ENCODE data around the gene ALG5.

ALG5 gene

DNA sequence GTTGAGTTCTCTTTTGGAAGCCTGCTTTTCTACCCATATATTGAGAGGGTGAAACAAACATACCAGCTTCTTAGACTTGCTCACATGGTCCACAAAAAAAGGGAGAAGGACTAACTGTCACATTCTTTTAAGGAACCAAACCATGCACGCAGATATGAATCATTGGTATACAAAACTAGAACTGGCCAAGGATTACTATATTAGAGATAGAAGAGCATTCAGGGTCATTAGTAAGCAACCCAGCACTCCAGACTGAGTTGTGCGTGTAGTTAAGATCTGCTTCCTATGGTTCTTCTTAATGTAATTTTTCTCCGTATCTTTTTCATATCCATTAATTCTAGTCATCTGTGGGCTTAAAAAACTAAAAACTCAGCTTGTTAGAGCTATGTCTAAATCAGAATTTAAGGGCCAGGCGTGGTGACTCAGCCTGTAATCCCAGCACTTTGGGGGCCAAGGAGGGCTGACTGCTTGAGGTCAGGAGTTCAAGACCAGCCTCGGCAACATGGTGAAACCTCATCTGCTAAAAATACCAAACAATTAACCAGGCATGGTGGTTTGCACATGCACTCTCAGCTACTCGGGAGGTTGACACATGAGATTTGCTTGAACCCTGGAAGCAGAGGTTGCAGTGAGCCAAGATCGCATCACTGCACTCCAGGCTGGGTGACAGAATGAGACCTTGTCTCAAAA is 19.6 kb downstream of the ALG5 start:
- no peak for DNase-seq

DNA sequence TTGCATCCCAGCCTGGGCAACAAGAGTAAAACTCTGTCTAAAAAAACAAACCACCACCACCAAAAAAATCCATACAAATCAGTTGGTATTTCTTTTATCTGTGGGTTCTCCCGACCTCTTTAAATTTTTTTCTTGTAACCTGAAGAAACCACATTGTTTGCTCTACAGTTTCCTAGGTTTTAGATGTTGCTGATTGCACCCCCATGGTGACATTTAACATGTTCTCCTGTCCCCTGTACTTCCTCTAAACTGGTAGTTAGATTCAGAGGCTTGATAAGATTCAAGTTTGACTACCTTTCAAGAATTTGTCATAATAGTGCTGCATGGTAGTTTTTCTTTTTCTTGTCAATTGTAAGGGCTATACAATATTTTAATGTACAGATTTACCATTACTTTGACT is 24.0 kb downstream of the ALG5 start:
- DNase-seq, result peak; percentile 8

DNA sequence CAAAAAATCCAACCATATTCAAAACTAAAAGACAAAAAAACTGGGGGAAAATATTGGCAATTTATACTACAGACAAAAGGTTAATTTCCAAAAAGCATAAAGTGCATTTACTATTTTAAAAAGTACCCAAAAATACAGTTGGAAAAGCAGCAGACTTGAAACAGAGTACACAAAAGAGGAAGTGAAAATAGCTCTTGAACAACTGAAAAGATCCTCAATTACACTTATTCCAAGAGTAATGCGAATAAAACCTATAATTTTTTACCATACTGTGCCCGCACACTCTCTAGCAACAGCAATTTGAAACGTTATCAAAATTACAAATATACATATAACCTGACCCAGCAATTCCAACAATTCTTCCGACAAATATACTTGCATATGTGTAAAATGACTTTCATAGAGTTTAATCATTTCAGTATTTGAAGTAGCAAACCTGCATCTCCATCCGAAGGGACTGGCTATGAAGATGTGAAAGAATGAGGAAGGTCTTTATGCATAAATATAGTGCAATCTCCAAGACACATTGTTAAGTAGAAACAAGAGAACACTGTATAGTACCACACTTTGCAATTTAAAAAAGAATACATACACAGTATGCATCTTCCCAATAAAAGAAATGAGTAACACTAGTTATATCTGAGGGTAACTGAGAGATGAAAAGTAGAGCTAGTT is 25.4 kb downstream of the ALG5 start:
- no peak for DNase-seq

DNA sequence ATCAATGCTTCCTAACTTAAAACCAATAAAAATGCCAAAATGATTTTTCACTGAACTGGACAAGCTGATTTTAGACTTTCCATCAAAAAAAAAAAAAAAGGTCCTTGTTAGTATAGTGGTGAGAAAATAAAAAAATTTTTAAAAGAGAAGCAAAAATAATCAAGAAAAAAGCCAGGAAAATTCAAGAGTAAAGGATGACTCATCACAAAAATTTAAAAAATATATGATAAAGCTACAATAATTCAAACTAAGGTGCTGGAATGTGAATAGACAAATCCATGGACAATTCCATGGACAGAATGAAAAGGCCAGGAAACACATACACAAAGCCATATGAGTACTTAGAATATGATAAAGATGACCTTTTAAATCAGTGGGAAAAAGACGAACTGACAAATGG is 26.1 kb downstream of the ALG5 start:
- no peak for DNase-seq

DNA sequence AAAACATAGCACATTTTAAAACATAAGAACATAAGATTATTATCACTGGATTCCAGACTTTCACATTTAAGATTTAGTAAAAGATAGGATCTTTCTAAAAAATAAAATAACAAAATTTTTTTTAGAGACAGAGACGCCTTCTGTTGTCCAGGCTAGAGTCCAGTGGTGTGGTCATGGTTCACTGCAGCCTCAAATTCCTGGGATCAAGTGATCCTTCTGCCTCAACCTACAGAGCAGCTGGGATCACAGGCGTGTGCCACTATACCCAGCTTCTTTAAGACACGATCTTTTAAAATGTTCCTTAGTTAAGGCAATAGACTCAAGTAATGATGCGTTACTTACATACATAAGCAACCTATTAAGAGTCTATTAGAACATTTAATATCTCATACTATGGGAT is 32.7 kb downstream of the ALG5 start:
- no peak for DNase-seq

DNA sequence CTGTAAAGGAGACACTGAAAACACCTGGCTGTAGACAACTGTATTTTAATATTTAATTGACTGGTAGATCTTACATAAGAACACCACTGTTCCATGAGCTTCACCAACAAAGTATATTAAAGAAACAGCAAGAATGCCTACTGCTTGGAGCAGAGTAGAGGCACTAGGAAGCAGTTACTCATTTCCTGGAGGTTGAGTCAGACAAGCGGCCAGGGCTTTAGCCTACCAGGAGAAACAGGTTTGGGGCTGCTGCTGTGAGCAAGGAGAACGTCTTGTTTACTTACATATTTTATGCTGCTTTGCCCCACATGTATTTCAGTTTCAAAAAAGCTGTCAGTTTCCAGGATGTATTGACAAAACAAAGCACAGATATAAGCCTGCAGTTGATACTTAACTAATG is 33.4 kb downstream of the ALG5 start:
- no peak for DNase-seq

DNA sequence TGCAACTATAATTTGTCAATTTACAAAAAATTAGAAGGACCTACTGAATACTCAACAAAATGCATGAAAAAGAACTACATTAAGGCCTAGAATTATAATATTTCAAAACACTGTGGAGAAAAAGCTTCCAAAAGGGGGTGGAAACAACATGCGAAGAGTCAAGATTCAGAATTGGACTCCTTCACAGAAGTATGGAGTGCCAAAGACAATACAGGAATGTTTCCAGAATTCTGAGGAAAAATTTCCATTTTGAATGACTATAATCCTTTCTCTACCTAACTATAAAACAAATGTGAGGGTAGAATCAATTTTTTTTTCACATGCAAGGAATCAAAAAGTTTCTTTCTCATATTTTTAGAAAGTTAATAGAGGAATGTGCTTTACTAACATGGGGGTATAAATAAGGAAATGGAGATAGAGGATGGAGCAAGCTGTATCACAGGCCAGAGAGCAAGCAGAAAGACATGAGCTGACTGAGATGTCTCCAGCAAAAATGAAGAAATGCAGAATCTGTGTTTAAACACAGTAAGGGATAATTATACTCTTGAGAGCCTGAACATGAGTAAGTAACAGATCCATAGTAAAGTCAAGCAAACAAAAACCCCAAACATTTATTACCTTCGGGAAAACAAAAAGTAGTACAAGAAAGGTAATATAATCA is 39.6 kb downstream of the ALG5 start:
- DNase-seq, result no peak

DNA sequence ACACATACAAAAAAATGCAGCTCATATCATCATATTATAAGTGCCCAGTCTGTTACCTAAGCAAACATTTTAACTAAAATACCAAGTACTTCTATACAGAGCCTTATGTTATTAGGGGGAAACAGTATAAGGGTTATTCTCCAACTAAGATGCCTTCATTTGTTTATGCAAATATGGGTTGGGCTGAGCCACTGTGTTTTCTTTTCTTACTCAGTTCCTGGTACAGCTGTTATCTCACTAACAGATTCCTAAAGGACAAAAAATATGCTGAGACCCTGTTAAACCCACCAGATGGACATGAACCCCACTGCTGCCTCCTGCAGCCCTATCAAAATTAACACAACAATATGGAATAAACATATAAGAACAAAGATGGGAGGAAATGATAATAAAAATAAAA is 44.6 kb downstream of the ALG5 start:
- DNase-seq, result no peak

DNA sequence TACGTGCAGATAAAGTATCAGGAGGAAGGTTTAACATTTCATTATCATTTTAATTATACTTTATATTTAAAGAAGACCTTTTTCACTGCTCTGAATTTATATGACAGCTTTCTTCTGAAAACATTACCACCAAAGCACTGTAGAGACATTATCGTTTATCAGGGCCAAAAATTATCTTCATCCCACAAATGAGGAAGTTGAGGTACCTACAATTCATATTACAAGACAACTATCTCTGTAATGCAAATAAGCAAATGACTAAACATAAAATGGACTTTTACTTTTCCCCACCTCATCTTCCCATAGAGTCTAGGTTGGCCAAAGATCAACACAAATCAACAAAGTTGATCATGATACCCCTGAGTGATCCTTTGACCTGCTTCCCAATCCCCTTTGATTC is 48.2 kb downstream of the ALG5 start:
- no peak for DNase-seq

DNA sequence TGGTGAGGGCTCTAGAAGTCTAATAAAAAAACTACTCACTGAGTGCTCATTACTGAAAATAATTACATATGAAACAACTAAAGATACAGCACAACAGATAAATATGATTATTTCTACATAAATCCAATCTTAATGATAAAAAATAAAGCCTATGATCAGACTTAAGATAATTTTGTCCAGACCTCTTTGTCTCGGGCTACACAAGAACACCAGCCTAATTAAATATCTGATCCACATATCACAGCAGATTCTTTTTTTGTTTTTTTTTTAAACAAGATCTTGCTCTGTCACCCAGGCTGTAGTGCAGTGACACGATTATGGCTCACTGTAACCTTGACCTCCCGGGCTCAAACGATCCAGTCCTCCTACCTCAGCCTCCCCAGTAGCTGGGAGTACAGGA is 48.8 kb downstream of the ALG5 start:
- DNase-seq, result no peak

DNA sequence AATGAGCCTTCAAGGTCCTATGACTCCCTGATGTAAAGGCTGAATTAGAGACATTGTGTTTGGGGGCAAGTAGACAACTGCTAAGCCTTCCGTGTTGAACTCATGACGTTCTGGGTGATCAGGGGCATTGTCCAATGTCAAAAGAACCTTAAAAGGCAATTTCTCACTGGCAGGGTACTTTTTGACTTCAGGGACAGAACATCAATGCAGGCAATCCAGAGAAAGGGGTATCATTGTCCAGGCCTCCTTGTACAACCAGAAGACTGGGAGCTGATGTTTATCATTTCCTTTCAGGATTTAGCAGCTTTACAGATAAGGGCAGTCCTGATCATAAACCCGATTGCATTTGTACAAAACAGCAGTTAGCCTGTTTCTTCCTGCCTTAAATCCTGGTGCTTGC is 54.1 kb downstream of the ALG5 start:
- DNase-seq, result no peak

DNA sequence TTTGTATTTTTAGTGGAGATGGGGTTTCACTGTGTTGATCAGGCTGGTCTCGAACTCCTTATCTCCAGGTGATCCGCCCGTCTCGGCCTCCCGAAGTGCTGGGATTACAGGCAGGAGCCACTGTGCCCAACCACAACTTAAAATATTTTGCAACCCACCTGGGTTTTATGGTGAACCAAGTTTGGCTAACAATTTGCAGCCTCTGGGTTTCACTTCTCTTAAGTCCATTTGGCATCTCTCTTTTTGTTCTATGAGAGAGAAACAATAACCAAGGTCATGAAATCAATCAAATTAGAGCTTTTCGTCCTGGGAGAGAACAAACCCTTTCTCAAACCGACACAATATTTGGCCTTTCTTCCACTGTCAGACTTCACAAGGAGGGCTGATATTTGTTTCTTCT is 73.5 kb downstream of the ALG5 start:
- no peak for DNase-seq

DNA sequence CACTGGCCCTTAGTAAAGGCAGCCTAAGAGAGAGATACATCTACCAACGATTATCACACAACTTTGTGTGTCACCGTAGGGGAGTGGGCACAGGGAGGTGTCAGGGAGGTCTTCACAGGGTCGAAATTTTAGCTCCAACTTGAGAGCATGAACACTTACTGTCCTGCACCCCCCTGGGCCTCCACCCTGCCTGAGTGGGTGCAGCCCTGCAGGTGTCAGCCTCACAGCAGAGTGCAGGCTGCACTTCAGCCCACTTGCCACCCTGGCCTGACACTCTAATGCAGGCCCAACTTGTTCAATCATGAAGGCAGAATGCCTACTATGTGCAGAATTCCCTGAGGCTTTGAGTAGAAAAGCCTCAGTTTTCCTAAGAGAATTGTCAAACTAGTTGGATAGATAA is 75.1 kb downstream of the ALG5 start:
- DNase-seq, result no peak

DNA sequence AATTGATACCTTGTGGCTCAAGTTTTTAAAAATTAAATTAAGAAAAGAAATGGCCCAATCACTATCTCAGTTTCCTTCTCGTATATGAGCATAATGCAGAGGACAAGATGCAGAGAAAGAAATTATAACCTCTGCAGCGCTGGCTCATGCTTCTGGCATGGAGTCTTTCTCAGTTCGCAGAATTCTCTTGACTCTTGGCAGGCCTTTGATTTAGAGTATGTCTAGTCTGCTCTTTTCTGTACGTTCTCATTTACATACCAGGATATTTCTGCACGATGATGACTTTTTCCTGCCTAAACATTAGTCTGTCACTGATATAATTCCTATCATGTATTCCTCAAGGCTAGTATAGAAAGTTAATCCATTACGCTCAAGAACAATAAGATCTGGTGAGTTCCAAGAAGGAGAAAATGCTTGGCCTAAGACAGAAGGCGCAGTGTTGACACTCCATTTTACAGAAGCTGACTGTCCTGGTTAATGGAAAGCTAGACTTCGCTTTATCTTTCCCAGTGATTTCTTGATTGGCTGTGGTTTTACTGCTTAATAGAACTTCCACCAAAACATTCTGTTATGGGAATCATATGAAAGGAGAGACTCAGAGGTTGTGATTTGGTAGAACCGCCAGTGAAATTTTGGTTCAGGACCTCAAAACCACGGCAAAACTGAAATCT is 77.4 kb downstream of the ALG5 start:
- DNase-seq, result no peak

DNA sequence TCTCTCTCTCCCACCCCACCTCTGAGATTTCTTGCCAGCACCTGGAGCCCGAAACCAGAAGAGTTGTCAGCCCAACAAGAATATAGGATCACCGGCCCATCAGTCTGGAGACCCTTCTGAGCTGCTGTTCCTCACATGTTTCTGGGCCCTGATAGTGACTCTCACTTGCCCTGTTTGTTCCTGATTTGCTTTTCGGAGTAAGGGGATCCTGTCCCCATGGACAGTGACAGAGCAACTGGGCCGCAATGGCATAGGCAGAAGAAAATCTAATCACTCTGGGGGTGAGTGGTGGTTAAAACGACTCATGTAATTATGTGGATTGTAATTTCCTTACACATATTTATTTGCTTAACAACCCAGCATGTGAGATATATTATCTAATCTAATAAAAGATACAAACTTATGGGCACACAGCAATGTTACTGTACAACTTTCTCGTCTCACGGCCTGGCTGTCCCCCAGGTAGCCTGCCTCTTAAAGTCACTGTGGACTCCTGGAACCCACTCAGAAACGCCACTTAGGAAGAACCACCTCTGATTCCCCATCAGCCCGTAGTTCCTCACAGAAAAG is 78.4 kb downstream of the ALG5 start:
- no peak for DNase-seq

DNA sequence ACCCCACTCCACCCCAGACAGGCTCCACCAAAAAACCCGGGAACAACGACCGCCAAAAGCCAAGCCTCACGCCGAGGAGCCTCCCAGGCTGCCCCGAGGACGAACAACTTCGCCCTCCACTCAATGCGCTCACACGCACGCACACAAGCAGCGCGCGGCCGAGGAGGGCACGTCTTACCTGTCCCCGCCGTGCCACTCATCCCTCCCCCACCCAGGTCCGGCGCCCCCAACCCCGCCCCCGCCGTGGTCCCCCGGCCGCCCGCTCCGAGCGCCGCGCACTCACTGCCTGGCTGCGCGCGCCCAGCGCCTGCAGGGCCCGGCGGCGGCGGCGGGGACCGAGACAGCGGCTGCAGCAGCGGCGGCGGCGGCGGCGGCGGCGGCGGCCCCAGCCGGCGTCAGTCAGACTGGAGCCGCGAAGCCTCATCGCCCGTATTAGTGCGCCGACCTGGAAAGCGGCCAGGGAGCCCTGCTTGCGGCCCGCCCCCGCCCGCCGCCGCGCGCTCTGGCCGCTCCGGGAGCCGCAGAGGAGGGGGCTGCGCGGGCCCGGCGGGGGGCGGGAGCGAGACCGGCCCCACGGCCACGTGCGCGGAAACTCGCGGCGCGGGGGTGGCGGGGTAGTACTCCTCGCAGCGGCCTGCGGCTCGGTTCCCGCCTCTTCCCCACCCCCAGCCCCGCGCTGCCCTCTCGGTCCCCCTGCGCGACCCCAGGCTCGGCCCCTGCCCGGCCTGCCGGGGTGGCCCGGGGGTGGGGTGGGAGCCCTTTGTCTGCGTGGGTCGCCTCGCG is 79.1 kb downstream of the ALG5 start, which contains the start of gene SMAD9:
TSS of gene SMAD9 (minus strand) at position 406 of the 783 bp plus-strand sequence. CDS start 40,549 bp downstream, outside the sequence.
- peak; percentile 58 for DNase-seq

DNA sequence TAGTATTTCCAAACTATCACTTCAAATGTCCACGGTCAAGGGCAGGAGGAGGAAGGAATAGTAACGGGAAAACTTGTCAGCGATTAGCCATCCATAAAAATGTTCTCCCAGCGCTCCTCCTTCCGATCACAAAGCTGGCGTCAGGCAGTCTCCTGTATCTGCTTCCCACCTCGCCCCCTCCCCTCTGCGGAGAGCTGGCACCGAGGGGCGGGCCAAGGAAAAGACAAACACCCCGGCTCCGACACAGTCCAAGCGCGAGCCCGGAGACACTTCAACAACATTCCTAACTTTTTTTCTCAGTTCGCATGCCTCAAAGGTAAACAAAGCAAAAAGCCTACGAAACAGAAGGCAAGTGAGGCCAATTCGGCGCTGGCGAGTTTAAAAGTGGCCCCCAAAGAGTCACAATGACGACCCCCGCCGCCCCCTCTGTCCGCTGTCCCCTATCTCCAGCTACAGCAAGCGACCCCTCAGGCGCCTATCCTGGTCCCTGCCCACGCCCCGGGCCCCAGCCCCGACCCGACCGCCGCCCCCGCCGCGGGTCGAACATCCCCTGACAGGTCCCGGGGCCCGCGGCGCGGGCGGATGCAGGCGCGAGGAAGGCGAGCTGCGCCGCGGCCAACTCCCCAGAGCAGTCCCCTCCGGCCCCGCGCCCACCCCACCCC is 79.8 kb downstream of the ALG5 start:
- DNase-seq, result no peak

DNA sequence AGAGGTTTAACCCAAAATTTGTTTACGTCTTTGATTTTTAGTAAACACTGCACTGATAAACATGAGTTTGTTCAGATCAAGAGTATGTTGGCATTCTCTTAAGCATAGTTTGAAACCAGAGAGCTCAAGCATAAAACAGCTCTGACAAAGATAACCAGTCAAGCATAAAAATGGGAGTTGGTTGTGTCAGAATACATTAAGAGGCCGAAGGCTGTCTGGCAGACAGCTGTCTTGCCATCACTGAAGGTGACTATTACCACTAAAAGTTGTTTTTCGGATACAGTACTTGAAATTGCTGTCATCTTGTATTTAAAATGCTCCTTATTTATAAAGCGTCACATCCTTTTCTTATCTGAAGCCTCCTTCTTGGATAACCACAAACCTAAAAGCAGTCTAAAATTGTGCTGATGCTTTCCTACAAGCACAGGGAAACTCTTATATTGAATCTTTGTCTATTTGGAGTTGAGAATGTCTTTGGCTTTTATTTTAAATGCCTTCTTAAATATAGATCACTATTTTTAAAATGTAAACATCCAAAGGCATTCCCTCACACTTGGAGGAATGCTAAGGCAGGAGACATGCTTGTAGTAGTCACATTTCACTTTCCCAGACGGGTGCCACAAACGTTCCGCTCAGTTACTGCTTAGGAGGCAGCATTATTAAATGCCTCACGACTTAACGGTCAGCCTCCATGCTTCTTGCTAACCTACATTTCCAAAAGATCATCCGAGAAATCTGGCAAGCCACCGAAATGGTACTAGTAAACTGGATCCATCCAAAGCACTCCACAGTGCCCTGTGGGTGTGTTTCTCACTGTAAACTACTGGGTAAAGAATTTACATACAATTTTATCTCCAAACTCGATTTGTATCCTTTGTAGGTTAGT is 80.7 kb downstream of the ALG5 start:
- no peak for DNase-seq

DNA sequence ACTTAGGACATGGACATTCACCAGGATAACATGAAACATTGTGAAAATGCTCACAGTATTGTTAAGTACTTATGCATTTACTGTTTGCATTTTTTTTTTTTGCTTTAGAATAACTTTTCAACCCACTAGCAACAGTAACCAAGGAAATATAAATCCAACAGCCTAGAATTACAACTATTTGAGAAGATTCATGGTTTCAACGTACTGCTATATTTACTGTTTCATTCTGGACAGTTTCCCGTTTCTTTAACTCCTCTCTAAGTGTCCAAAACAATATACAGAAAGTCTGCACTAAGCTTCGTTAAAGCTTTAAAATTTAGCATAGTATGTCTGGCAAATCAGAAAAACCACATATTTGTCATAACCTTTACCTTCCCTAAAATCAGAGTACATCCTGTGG is 81.8 kb downstream of the ALG5 start:
- no peak for DNase-seq

DNA sequence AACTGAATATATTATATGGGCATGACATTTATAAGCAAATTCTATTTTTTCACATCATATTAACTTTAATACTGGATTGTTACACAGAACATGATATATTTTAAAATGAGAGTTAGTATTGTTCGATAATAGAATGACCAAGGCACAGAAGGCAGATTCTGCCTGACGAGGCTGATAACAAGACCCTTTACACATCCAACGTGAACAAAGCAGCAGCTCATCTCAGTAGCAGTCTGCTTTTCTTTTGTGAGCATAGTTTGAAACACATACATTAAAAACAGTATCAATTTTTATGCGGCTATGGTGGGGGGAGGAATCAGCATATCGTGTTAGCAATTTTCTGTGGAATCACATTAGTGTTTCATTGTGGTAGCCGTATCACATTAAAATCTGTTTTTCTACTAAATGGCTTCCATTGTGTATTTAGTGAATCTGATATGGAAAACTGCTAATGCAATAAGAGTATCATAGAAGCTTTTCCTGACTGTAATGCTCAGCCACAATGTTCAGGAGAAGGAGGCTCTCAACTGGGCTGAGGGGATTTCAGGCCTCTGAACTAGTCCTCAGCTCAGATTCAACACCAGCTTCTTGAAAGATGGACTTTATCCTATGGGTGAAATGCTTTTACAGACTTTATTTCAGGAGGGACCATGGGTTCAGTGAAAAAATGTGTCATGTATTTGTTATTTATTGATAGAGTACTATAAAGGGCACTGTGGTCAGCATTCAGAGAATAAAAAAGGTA is 83.1 kb downstream of the ALG5 start:
- DNase-seq, result no peak
